Neural cell (in vitro differentiated cells): ENCODE results near the gene GET4. TPM values are rescaled to one million over a fixed set of nuclear protein-coding genes. Genes with fewer than 3 reads are reported as not detected.

ENCODE experiments used
- H2AFZ ChIP-seq: fragments of 200-600, 300-800 bp; sonication (generic), shearing (Covaris generic); 2 replicates; pipeline ENCODE4 v1.6.0; 2014; ENCODE audit warnings: low read depth, mild to moderate bottlenecking, antibody characterized with exemption, low read length, moderate library complexity
- H3F3A ChIP-seq: fragments of 200-600 bp; shearing (Covaris generic); 2 replicates; pipeline ENCODE4 v1.6.1; 2016; ENCODE audit warnings: mild to moderate bottlenecking, moderate library complexity, mixed read lengths, antibody characterized with exemption, low read length; ENCODE audit not compliant: insufficient read depth, poor library complexity, severe bottlenecking
- H3K27ac ChIP-seq: fragments of 200-600, 300-800 bp; sonication (generic), shearing (Covaris generic); 2 replicates; pipeline ENCODE4 v1.5.1; 2014; ENCODE audit warnings: mild to moderate bottlenecking, low read length, moderate library complexity
- H3K27me3 ChIP-seq: fragments of 300-800, 200-600 bp; sonication (generic), shearing (Covaris generic); 2 replicates; pipeline ENCODE4 v1.6.0; 2014; ENCODE audit warnings: mild to moderate bottlenecking, low read depth, low read length, moderate library complexity; ENCODE audit not compliant: insufficient read depth
- H3K36me3 ChIP-seq: fragments of 300-800, 200-600 bp; sonication (generic), shearing (Covaris generic); 2 replicates; pipeline ENCODE4 v1.5.1; 2014; ENCODE audit warnings: mild to moderate bottlenecking, antibody characterized with exemption, low read length, moderate library complexity; ENCODE audit not compliant: insufficient read depth
- H3K4me2 ChIP-seq: fragments of 300-800, 200-600 bp; sonication (generic), shearing (Covaris generic); 2 replicates; pipeline ENCODE4 v1.6.0; 2014; ENCODE audit warnings: mild to moderate bottlenecking, low read length
- H3K4me3 ChIP-seq: fragments of 300-800, 200-600 bp; sonication (generic), shearing (Covaris generic); 2 replicates; pipeline ENCODE4 v1.5.1; 2014; ENCODE audit warnings: mild to moderate bottlenecking, low read length, moderate library complexity
- H3K79me2 ChIP-seq: fragments of 200-600 bp; shearing (Covaris generic); replicated peaks from 2 replicates; pipeline ENCODE4 v1.6.0; 2014; ENCODE audit warnings: mild to moderate bottlenecking, low read length, moderate library complexity; ENCODE audit not compliant: insufficient read depth
- H3K9ac ChIP-seq: fragments of 300-800, 200-600 bp; sonication (generic), shearing (Covaris generic); 2 replicates; pipeline ENCODE4 v1.6.1; 2016; ENCODE audit warnings: mild to moderate bottlenecking, low read length, mixed read lengths
- H3K9me2 ChIP-seq: fragments of 200-600 bp; shearing (Covaris generic); 2 replicates; pipeline ENCODE4 v1.6.1; 2016; ENCODE audit warnings: mild to moderate bottlenecking, low read length, mixed read lengths; ENCODE audit not compliant: insufficient read depth
- H3K9me3 ChIP-seq: fragments of 200-600, 300-800 bp; sonication (generic), shearing (Covaris generic); 2 replicates; pipeline ENCODE4 v1.6.1; 2016; ENCODE audit warnings: mild to moderate bottlenecking, mixed run types, low read length, moderate library complexity, mixed read lengths
- H4K20me1 ChIP-seq: fragments of 200-600 bp; shearing (Covaris generic); 2 replicates; pipeline ENCODE4 v1.6.1; 2016; ENCODE audit warnings: mild to moderate bottlenecking, mixed run types; ENCODE audit not compliant: insufficient read depth
- CTCF ChIP-seq: fragments of 450-650 bp; IDR thresholded peaks from 2 replicates; pipeline ENCODE4 v1.5.1; 2014; ENCODE audit warnings: antibody characterized with exemption, mild to moderate bottlenecking, moderate library complexity; ENCODE audit not compliant: poor library complexity, severe bottlenecking
- EP300 ChIP-seq: fragments of 450-650 bp; conservative IDR thresholded peaks from 2 replicates; pipeline ENCODE4 v1.6.1; 2014; ENCODE audit warnings: antibody characterized with exemption, mild to moderate bottlenecking, moderate library complexity; ENCODE audit not compliant: poor library complexity, severe bottlenecking
- EZH2 ChIP-seq: fragments of 200-600, 300-800 bp; shearing (Covaris generic), sonication (generic); IDR thresholded peaks from 2 replicates; pipeline ENCODE4 v1.6.1; 2014; ENCODE audit warnings: antibody characterized with exemption, low read length, borderline replicate concordance, mild to moderate bottlenecking; ENCODE audit not compliant: insufficient read depth, poor library complexity, severe bottlenecking
- MXI1 ChIP-seq: fragments of 450-650 bp; conservative IDR thresholded peaks from 2 replicates; pipeline ENCODE4 v1.6.1; 2014; ENCODE audit warnings: antibody characterized with exemption, mild to moderate bottlenecking; ENCODE audit not compliant: poor library complexity, severe bottlenecking
- POLR2AphosphoS5 ChIP-seq: IDR thresholded peaks from 2 replicates; pipeline ENCODE4 v1.6.1; 2012
- RAD21 ChIP-seq: fragments of 450-650 bp; conservative IDR thresholded peaks from 2 replicates; pipeline ENCODE4 v1.6.1; 2014; ENCODE audit warnings: antibody characterized with exemption, mild to moderate bottlenecking, moderate library complexity
- REST ChIP-seq: IDR thresholded peaks from 2 replicates; pipeline ENCODE4 v1.6.1; 2012; ENCODE audit warnings: borderline replicate concordance
- SMC3 ChIP-seq: fragments of 450-650 bp; conservative IDR thresholded peaks from 2 replicates; pipeline ENCODE4 v1.6.1; 2014; ENCODE audit warnings: antibody characterized with exemption, mild to moderate bottlenecking, moderate library complexity; ENCODE audit not compliant: poor library complexity
- TAF1 ChIP-seq: IDR thresholded peaks from 2 replicates; pipeline ENCODE4 v1.6.1; 2012; ENCODE audit warnings: low read depth
- polyA plus RNA-seq: library from polyadenylated mRNA; depleted of rRNA; stranded (reverse); fragments of >200 nt; gene quantifications from 2 replicates; pipeline ENCODE4 v1.2.3, GENCODE V29; 2014

Gene GET4
- polyA plus RNA-seq, 1 donor from 2014 or later = 63.8 TPM

- Histone ChIP-seq H3K79me2 (no peaks in the 10 kb centered on the region), H3K27ac (no peak overlapping the region), H3K4me3 (no peak overlapping the region), H3K9me3 (no peaks in the 10 kb centered on the region), H3K4me2 (no peak overlapping the region), H3K27me3 (no peaks in the 10 kb centered on the region), H3K9ac (no peak overlapping the region), H3K9me2 (no peaks in the 10 kb centered on the region), H3K36me3 (no peaks in the 10 kb centered on the region), H2AFZ (no peak overlapping the region), H3F3A (no peaks in the 10 kb centered on the region), H4K20me1 (no peaks in the 10 kb centered on the region)
- TF ChIP-seq POLR2AphosphoS5 (no peak), EZH2 (no peak), TAF1 (no peak)
Measured at GRCh38 chr7:892648-893593, 16.6 kb downstream of the GET4 start.

- H3K79me2 ChIP-seq = no peaks in the 10 kb centered on the region
- H3K4me2 ChIP-seq = no peak overlapping the region
- no peaks in the 10 kb centered on the region for H3F3A ChIP-seq
- no peaks in the 10 kb centered on the region for H3K27me3 ChIP-seq
- H3K9ac ChIP-seq = no peak overlapping the region
- H3K27ac ChIP-seq = no peak overlapping the region
- H3K36me3 ChIP-seq = no peaks in the 10 kb centered on the region
- no peak overlapping the region for H3K4me3 ChIP-seq
- no peaks in the 10 kb centered on the region for H3K9me2 ChIP-seq
- H4K20me1 ChIP-seq = no peaks in the 10 kb centered on the region
- no peaks in the 10 kb centered on the region for H3K9me3 ChIP-seq
- TF ChIP-seq CTCF = no peak
- TF ChIP-seq POLR2AphosphoS5 = no peak
- TF ChIP-seq SMC3 = no peak
- TF ChIP-seq MXI1 = no peak
- H2AFZ ChIP-seq = no peak overlapping the region
Measured at GRCh38 chr7:893686-894085, 17.3 kb downstream of the GET4 start.

GRCh38 chr7:894164-894867, 18.0 kb downstream of the GET4 start:
- no peaks in the 10 kb centered on the region for H3K9me2 ChIP-seq
- H4K20me1 ChIP-seq = no peaks in the 10 kb centered on the region

More at GRCh38 chr7:894164-894867, 18.0 kb downstream of the GET4 start:
- Histone ChIP-seq H3F3A (no peaks in the 10 kb centered on the region), H3K4me2 (no peak overlapping the region), H2AFZ (no peak overlapping the region), H3K4me3 (no peak overlapping the region), H3K27ac (no peak overlapping the region), H3K9me3 (no peaks in the 10 kb centered on the region), H3K9ac (no peak overlapping the region), H3K36me3 (no peaks in the 10 kb centered on the region), H3K79me2 (no peaks in the 10 kb centered on the region), H3K27me3 (no peaks in the 10 kb centered on the region)
- TF ChIP-seq REST (no peak), EZH2 (no peak), RAD21 (no peak), POLR2AphosphoS5 (no peak), EP300 (no peak), TAF1 (no peak), CTCF (no peak), MXI1 (no peak), SMC3 (no peak)
